SK-N-SH (cell line): Measurements from ENCODE around the gene CCDC54. TPM values are rescaled to one million over a fixed set of nuclear protein-coding genes. Genes with fewer than 3 reads are reported as not detected.
A peak's percentile ranks its signal among the peaks of the same experiment; 100 is the strongest.

ENCODE experiments used
- CTCF ChIA-PET: fragments of 300-600, 350-600 bp; formaldehyde crosslinking; extraction: SDS; loops from one replicate; lab custom pipeline; 2021; lab: Yijun Ruan, JAX
- POLR2A ChIA-PET: fragments of 350-600 bp; sonication (Branson Sonifier 250); formaldehyde crosslinking; extraction: SDS; loops from one replicate; lab custom pipeline; 2020; ENCODE audit warnings: antibody characterized with exemption, inconsistent platforms; lab: Yijun Ruan, JAX
- DNase-seq: peaks from one replicate; pipeline ENCODE4 v3.0.0; 2012
- H2AFZ ChIP-seq: fragments of 200-600 bp; sonication (generic); 2 replicates; pipeline ENCODE4 v1.8.1; 2016; ENCODE audit warnings: antibody characterized with exemption, mild to moderate bottlenecking, low read depth
- H3F3A ChIP-seq: fragments of 200-600 bp; sonication (generic); replicated peaks from 2 replicates; pipeline ENCODE3; 2016; ENCODE audit warnings: antibody characterized with exemption, mild to moderate bottlenecking; ENCODE audit not compliant: insufficient read depth
- H3K27ac ChIP-seq, 2 experiments: fragments of 200-500 bp in 1 of 2; fragments of 200-600 bp in 1 of 2; sonication (Bioruptor generic) in 1 of 2; sonication (generic), shearing (Covaris generic) in 1 of 2; 2 replicates each; pipeline versions ENCODE4 v1.5.1 to v1.6.1; 2014 to 2016; ENCODE audit warnings: low read depth in 2 of 2, inconsistent platforms in 1 of 2, low read length in 1 of 2, mild to moderate bottlenecking in 1 of 2, mixed read lengths in 1 of 2
- H3K27me3 ChIP-seq: fragments of 200-600 bp; sonication (generic), shearing (Covaris generic); 2 replicates; pipeline ENCODE4 v1.6.1; 2016; ENCODE audit warnings: mixed run types; ENCODE audit not compliant: insufficient read depth
- H3K36me3 ChIP-seq, 2 experiments: fragments of 200-500 bp in 1 of 2; fragments of 200-600 bp in 1 of 2; sonication (Bioruptor generic) in 1 of 2; sonication (generic) in 1 of 2; replicated peaks in 1 of 2; 2 replicates each; pipeline versions ENCODE3 to v1.5.1; 2014 to 2016; ENCODE audit warnings: low read length in 1 of 2, mild to moderate bottlenecking in 1 of 2; ENCODE audit not compliant: insufficient read depth in 2 of 2, control insufficient read depth in 1 of 2
- H3K4me1 ChIP-seq, 2 experiments: fragments of 200-500 bp in 1 of 2; fragments of 200-600 bp in 1 of 2; sonication (Bioruptor generic) in 1 of 2; sonication (generic), shearing (Covaris generic) in 1 of 2; 2 replicates each; pipeline versions ENCODE4 v1.5.1 to v1.6.1; 2014 to 2016; ENCODE audit warnings: low read depth in 1 of 2, low read length in 1 of 2, mixed run types in 1 of 2; ENCODE audit not compliant: insufficient read depth in 2 of 2, control insufficient read depth in 1 of 2
- H3K4me2 ChIP-seq: fragments of 200-600 bp; sonication (generic), shearing (Covaris generic); 2 replicates; pipeline ENCODE4 v1.6.1; 2017; ENCODE audit warnings: mixed run types
- H3K4me3 ChIP-seq, 2 experiments: fragments of 200-500 bp in 1 of 2; fragments of 200-600 bp in 1 of 2; sonication (Bioruptor generic) in 1 of 2; sonication (generic), shearing (Covaris generic) in 1 of 2; 2 replicates each; pipeline versions ENCODE4 v1.5.1 to v1.8.1; 2014 to 2016; ENCODE audit warnings: low read depth in 2 of 2, inconsistent platforms in 1 of 2, low read length in 1 of 2, mild to moderate bottlenecking in 1 of 2, mixed read lengths in 1 of 2, moderate library complexity in 1 of 2
- H3K79me2 ChIP-seq: fragments of 200-600 bp; sonication (generic); 2 replicates; pipeline ENCODE4 v1.8.1; 2017; ENCODE audit warnings: mild to moderate bottlenecking; ENCODE audit not compliant: insufficient read depth
- H3K9ac ChIP-seq: fragments of 200-600 bp; sonication (generic); 2 replicates; pipeline ENCODE4 v1.6.1; 2017; ENCODE audit warnings: mixed run types
- H3K9me2 ChIP-seq: fragments of 200-600 bp; sonication (generic); 2 replicates; pipeline ENCODE4 v1.6.1; 2017; ENCODE audit warnings: mixed run types
- H3K9me3 ChIP-seq: fragments of 200-600 bp; sonication (generic); 2 replicates; pipeline ENCODE4 v1.6.1; 2017; ENCODE audit warnings: mixed run types, mild to moderate bottlenecking, moderate library complexity
- H4K20me1 ChIP-seq: fragments of 200-600 bp; sonication (generic); 2 replicates; pipeline ENCODE4 v1.6.1; 2017; ENCODE audit warnings: mild to moderate bottlenecking, mixed run types; ENCODE audit not compliant: insufficient read depth
- CHD2 ChIP-seq: fragments of 150-350 bp; IDR thresholded peaks from 2 replicates; pipeline ENCODE4 v1.6.1; 2018; ENCODE audit warnings: low read length; ENCODE audit not compliant: partially characterized antibody
- EP300 ChIP-seq, 2 experiments: IDR thresholded peaks; 2 replicates each; pipeline versions ENCODE4 v1.4.0 to v1.6.1; 2012; ENCODE audit warnings: borderline replicate concordance in 1 of 2, low read depth in 1 of 2, low read length in 1 of 2
- FOSL2 ChIP-seq: IDR thresholded peaks from 2 replicates; pipeline ENCODE4 v1.4.0; 2012; ENCODE audit warnings: low read depth, mild to moderate bottlenecking, moderate library complexity, borderline replicate concordance
- FOXM1 ChIP-seq: IDR thresholded peaks from 2 replicates; pipeline ENCODE4 v1.4.0; 2012; ENCODE audit warnings: low read depth, mild to moderate bottlenecking
- JUND ChIP-seq: IDR thresholded peaks from 2 replicates; pipeline ENCODE4 v1.4.0; 2012
- MEF2A ChIP-seq: IDR thresholded peaks from 2 replicates; pipeline ENCODE4 v1.4.0; 2012; ENCODE audit warnings: low read depth, borderline replicate concordance
- MXI1 ChIP-seq: IDR thresholded peaks from 2 replicates; pipeline ENCODE4 v1.6.1; 2012; ENCODE audit warnings: mild to moderate bottlenecking, low read depth, low read length, improper control_type of control experiment
- NFIC ChIP-seq: IDR thresholded peaks from 2 replicates; pipeline ENCODE4 v1.4.0; 2012; ENCODE audit warnings: borderline replicate concordance
- POLR2AphosphoS5 ChIP-seq: IDR thresholded peaks from 2 replicates; pipeline ENCODE4 v1.6.1; 2012; ENCODE audit warnings: low read depth, low read length
- RAD21 ChIP-seq: IDR thresholded peaks from 2 replicates; pipeline ENCODE4 v1.6.1; 2012; ENCODE audit warnings: mild to moderate bottlenecking, low read length
- RFX5 ChIP-seq: IDR thresholded peaks from 2 replicates; pipeline ENCODE4 v1.6.1; 2012; ENCODE audit warnings: mild to moderate bottlenecking, improper control_type of control experiment, low read length
- TCF12 ChIP-seq: IDR thresholded peaks from 2 replicates; pipeline ENCODE4 v1.4.0; 2012
- TEAD4 ChIP-seq: IDR thresholded peaks from 2 replicates; pipeline ENCODE4 v1.4.0; 2012; ENCODE audit warnings: mild to moderate bottlenecking, borderline replicate concordance; ENCODE audit not compliant: insufficient read depth
- YY1 ChIP-seq: IDR thresholded peaks from 2 replicates; pipeline ENCODE4 v1.4.0; 2012; ENCODE audit warnings: low read depth, mild to moderate bottlenecking
- WGBS: methylation state at CpG from one replicate; pipeline ENCODE4 v1.1.6; 2017; ENCODE audit warnings: low lambda C conversion rate; 5-methylcytosine and 5-hydroxymethylcytosine counted together
- polyA plus RNA-seq, 3 experiments: library from polyadenylated mRNA; depleted of rRNA; stranded (reverse); fragments of >200 nt; gene quantifications; 2 replicates each; pipeline ENCODE4 v1.2.3, GENCODE V29; 2012
- TF ChIP-seq, protein P1 (sequence below): IDR thresholded peaks from 2 replicates; pipeline ENCODE4; 2012

The CCDC54 gene
- polyA plus RNA-seq, 1 of the 3 experiments (the other 2 are of a cell fraction), result not detected

DNA sequence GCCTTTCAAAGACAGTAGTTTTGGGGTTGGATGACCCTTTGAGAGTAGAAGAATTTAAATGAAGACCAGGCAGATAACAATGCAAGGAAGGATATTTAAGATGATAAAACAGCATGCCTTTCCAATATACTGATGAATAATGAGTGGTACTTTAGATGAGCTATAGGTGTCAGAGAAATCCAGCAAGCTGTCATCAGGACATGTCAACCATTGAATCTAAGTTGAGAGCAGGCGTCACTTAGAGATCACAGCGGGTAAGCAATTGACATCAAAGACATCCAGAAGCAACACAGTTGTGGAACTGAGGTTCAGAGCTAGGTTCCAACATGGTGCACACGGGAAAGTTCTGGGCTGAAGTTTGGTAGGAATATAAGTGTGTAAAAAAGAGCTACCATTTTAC, 25.0 kb downstream of the CCDC54 start:
- Histone ChIP-seq H3K4me2 (no peak overlapping the region), H3K4me1 (peaks cover 0 to 6% of the 10 kb centered on the region in 2 experiments; a peak in 2 of 4 replicates), H3K4me3 (no peak overlapping the region), H3K79me2 (no peaks in the 10 kb centered on the region), H4K20me1 (no peaks in the 10 kb centered on the region), H3K9me2 (no peaks in the 10 kb centered on the region)
- ChIA-PET CTCF (interaction anchor here (1.0 to 1.7 kb wide), 3 partner anchors 10 to 19 kb away, joined by 3 to 6 read pairs (median 6); no protein-coding TSS in a partner anchor), POLR2A (interaction anchor here (0.8 kb wide), 1 partner anchor 19 kb away, joined by 3 read pairs; no protein-coding TSS in a partner anchor)
- no peak for TF ChIP-seq MEF2A
- no peak for TF ChIP-seq RAD21
- TF ChIP-seq, all 33 proteins: peak for 0
- 90% methylated on average over 3 of the region's 3 CpGs for WGBS
- peaks cover 9% of the 10 kb centered on the region for H3F3A ChIP-seq
- no peak overlapping the region for H3K9ac ChIP-seq
- no peak overlapping the region for H3K27ac ChIP-seq
- H3K9me3 ChIP-seq, result no peaks in the 10 kb centered on the region
- DNase-seq, result no peak
- no peak overlapping the region for H2AFZ ChIP-seq
- H3K27me3 ChIP-seq, result no peaks in the 10 kb centered on the region
- H3K36me3 ChIP-seq, result no peaks in the 10 kb centered on the region

DNA sequence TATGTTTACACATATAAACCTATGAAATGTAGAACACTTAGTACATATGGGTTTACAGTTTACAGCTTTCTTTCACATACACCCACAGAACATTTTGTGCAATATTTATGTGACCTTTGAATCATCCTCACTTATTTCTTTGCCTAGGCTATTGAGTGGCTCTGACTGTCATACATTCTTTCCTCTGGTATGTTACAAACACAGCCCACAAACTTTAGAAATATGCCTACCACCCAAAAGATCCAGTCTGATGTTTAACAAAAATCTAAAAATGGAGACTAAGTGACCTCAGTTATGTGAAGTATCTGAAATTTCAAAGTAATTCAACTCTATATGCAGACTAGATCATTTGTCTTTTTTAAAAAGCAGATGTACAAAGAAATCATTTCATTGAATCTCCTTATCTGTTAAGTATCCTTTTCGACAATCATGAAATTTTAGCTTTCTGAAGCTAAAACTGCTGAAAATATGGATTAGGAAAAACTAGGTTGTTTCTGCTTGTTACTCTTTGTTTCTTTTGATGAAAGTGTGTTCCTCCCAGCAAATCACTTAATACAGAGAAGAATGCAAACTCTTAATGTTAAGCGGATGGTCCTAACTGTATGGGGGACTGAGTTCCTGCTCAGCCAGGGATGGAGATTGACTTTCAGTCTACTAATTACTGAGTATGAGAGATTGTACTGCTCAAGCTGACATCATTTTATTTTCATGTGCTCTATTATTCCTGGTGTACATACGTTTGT, 27.7 kb downstream of the CCDC54 start:
- H4K20me1 ChIP-seq, result no peaks in the 10 kb centered on the region
- H3K27me3 ChIP-seq, result no peaks in the 10 kb centered on the region
- TF ChIP-seq MEF2A (peak; percentile 63; the same call in 1 of the 2 replicates), POLR2AphosphoS5 (peak; percentile 31; the same call in 1 of the 2 replicates), CHD2 (no peak), EP300 (IDR thresholded peaks at IDR 0.05; ENCODE audit: borderline replicate concordance in 1 of 2, low read depth in 1 of 2, low read length in 1 of 2) (peak in 1 of 2 experiments; percentile 56; a peak in 1 of 4 replicates), FOXM1 (0 out of 2 replicates have a peak, but pooled peaks have one; percentile 23), TEAD4 (peak; percentile 68; the same call in 1 of the 2 replicates), NFIC (peak; percentile 5; the same call in 1 of the 2 replicates), YY1 (no peak), TCF12 (peak; percentile 75), JUND (peak; percentile 41), FOSL2 (peak; percentile 38; the same call in 1 of the 2 replicates), MXI1 (no peak), RFX5 (no peak)
- TF ChIP-seq, protein P1, sequence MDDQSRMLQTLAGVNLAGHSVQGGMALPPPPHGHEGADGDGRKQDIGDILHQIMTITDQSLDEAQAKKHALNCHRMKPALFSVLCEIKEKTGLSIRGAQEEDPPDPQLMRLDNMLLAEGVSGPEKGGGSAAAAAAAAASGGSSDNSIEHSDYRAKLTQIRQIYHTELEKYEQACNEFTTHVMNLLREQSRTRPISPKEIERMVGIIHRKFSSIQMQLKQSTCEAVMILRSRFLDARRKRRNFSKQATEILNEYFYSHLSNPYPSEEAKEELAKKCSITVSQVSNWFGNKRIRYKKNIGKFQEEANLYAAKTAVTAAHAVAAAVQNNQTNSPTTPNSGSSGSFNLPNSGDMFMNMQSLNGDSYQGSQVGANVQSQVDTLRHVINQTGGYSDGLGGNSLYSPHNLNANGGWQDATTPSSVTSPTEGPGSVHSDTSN, result peak; percentile 58
- H3K9me3 ChIP-seq, result peaks cover 4% of the 10 kb centered on the region; the same call in 1 of the 2 replicates
- peaks cover 9% of the 10 kb centered on the region for H3F3A ChIP-seq
- ChIA-PET POLR2A (no interaction called here), CTCF (interaction anchor here (1.0 to 2.6 kb wide), 2 partner anchors 16 to 133 kb away, joined by 3 to 15 read pairs; no protein-coding TSS in a partner anchor)
- no peak overlapping the region for H3K4me2 ChIP-seq
- H2AFZ ChIP-seq, result 0 out of 2 replicates have a peak overlapping the region, but pooled peaks have one; percentile 18
- DNase-seq, result no peak
- H3K9ac ChIP-seq, result no peak overlapping the region
- WGBS, result 51% methylated on average over 3 of the region's 3 CpGs
- H3K4me3 ChIP-seq, result no peak overlapping the region; a peak in 1 of 4 replicates
- no peaks in the 10 kb centered on the region for H3K79me2 ChIP-seq
- H3K4me1 ChIP-seq, result peaks cover 0 to 6% of the 10 kb centered on the region in 2 experiments; a peak in 2 of 4 replicates
- H3K27ac ChIP-seq, result peak overlapping the region; percentile 56 to 82; a peak in 3 of 4 replicates
- no peaks in the 10 kb centered on the region for H3K36me3 ChIP-seq
- no peaks in the 10 kb centered on the region for H3K9me2 ChIP-seq
